Cerebellar nuclear complex (tissue), 1 donor: ENCODE results near the gene GFRA1.

Source experiments
- DNase-seq, 2 experiments: peaks; one replicate each; lab custom pipeline; 2025; lab: John Stamatoyannopoulos, UW

GFRA1 gene

DNA sequence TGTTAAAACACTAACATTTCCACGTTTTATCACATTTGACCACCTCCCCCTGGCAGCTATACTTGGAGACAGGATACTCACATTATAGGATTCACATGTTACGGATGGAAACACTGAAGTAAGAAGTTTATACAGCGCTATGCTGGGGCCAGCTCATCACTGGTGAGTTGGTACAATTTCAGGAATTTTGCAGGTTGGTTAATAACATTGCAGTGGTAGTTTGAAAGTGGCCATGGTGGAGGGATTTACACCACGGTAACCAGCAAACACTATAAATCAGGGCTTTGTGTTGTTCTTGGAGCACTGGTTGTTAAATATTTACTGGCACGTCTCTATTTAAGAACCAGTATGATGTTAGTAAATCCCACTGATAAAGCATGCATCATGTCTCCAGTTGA lies 174.0 kb downstream of the GFRA1 start:
- no peak for DNase-seq

- no peak for DNase-seq
Observed at GRCh38 chr10:116098411-116099022, 174.5 kb downstream of the GFRA1 start.

GRCh38 chr10:116097239-116097784 lies 175.7 kb downstream of the GFRA1 start:
- no peak for DNase-seq

DNA sequence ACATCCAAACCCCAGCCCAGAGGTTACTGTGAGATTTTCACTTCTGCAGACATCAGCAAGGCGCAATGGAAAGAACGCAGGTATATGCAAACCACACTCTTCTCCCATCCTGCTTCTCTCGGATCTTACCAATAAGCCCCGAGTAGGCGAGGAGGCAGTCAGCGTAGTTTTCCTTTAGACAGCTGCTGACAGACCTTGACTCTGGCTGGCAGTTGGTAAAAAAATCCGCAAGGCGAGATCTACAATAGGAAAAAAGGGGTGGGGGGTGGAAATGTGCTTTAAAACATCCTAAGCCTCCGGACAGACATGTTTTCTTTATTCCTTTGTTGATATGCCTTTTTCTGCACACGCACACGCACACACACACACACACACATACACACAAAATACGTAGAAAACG lies 176.5 kb downstream of the GFRA1 start:
- DNase-seq = no peak

DNA sequence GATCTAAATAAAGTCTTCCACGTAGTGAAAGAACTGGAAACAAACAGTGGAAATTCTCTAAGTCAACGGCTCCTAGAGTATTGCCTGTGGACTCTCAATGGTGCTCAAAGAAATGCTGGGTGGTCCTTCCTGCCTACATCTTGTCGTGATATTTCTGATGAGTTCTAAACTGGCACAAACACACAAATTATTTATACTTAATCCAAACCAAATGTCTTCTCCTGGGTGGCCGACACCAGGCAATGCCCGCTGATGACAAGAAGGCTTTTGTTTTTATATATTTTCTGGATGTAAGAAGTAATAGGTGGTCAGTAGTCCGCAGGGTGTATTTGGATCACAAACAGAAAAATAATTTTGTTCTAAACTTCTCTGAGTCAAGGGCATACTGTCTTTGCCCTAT lies 178.7 kb downstream of the GFRA1 start:
- no peak for DNase-seq

DNA sequence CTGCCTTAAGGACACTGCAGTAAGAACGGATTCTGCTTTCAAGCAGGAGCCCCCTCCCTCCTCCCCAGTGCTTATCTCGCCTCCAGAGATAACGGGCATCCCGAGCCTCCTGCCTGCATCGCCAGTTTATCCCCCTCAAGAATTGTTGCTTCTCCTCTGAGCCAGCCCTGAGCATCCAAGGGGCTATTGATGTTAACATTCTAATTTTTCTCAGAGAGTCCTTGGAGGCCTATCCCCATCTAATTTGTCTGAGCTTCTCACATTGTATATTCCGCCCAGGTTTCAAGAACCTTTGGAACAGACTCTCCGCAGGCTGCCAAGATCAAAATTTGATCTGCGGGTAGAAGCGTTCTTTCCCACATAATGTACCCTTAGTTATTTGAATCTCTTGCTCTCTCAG lies 180.0 kb downstream of the GFRA1 start:
- DNase-seq = no peak

DNA sequence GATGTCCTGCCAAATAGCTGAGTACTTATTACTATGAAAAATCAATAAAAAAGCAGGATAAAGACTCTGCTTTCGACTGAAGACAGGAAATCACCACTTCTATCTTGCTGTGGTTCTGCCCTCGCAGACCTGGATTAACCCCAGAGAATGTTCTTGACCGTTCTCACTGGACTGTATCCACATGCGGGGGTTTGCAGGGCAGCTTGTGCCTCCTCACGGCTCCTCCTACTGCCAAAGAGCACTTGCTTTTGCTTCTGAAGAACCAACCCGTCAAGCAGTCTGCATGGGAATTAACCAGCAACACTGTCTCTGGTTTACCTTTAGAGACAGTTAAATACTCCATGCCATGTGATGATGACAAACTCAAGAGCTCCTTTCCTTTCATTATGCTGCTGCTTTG lies 184.0 kb downstream of the GFRA1 start:
- DNase-seq = no peak

- DNase-seq = no peak
Observed at GRCh38 chr10:116085323-116085722, 187.7 kb downstream of the GFRA1 start.

- no peak for DNase-seq
Observed at GRCh38 chr10:116084161-116084560, 188.8 kb downstream of the GFRA1 start.

- DNase-seq = no peak
Observed at GRCh38 chr10:116083226-116083762, 189.7 kb downstream of the GFRA1 start.

- DNase-seq = no peak
Observed at GRCh38 chr10:116082762-116083161, 190.2 kb downstream of the GFRA1 start.

- DNase-seq = no peak
Observed at GRCh38 chr10:116082206-116082605, 190.8 kb downstream of the GFRA1 start.

GRCh38 chr10:116080553-116080952 lies 192.5 kb downstream of the GFRA1 start:
- DNase-seq = no peak

GRCh38 chr10:116079355-116079754 lies 193.7 kb downstream of the GFRA1 start:
- DNase-seq = no peak

DNA sequence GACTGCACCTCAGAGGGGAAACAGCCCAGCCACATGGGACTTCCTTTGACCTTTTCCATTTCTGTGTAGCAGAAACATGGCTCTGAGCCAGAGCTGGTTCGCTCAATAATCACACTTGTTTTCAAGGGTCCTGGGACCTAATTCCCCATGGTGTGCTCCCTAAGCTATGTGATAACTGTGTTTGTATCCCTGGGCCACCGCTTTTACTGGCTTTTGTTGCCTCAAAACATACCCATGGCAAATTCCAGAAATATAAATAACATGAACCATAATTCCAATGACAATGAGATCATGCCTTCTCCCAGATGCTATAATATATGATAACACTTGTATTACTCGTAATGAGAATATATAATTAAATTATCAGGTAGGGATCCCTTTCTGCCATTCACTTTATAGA lies 196.4 kb downstream of the GFRA1 start:
- DNase-seq = no peak

DNA sequence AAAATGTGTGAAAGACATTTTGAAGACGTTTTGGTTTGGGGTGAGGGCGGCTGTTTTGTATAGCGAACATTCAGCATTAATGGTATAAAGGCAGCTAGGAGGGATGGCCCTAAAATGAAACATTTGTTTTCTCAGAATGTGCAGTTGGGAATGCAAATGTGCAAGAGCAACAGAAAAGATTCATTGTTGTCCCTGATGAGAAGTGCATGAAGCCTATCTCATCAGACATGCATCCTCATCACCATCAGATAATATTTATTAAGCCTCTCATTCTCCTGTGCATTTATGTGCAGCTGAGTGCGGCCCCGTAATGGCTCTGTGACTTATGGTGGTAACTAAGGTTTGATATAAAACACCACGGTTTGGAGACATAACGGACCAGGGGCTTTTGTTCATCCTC lies 199.5 kb downstream of the GFRA1 start:
- no peak for DNase-seq

DNA sequence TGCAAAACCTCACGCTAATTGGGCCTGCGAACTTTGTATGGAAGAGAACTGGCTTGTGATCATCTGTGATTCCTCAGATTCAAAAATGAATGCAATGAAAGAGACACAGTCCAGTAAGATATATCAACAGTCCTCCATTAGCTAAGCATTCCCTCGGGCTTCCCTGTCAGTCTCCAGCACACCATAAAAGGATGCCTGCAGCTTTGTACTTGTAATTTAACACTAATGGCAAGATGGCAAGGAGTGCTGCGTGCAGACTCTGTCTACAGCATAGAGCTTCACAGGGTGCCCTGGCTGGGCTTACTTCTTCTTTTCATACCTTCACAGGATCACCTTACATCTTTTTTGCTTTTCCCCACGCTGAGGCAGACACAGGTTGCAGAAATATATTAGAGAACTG lies 200.0 kb downstream of the GFRA1 start:
- no peak for DNase-seq

DNA sequence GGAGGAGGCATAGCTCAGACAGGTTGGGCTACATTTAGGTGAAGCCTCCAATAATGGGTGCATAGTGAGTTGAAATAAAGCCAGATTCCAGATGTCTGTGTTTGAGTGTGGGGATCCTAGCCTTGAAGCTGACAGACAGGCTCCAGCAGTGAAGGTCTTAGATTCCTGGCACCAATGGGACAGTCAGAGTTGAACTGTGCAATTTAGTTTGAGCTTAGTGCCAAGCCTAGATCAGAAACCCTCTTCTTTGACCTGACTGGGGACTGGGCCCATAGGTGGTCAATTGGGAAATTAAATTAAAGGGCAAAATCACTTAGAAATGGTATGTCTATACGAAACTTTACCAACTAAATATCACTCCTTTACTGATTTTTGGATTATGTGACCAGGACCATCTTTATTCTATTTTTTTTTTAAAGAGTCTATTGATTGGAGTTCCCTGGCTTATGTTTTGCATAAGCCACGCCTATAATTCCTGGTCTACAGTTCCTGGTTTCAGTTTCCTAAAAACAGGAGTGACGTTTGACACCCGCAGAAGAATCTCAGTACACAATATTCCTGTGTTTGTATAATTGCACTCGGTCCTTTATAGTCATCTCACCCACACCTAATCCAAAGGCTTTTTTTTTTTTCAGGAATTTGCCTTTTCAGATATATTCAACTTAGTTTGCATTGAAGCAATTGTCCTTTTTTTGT lies 201.4 kb downstream of the GFRA1 start:
- DNase-seq = no peak

DNA sequence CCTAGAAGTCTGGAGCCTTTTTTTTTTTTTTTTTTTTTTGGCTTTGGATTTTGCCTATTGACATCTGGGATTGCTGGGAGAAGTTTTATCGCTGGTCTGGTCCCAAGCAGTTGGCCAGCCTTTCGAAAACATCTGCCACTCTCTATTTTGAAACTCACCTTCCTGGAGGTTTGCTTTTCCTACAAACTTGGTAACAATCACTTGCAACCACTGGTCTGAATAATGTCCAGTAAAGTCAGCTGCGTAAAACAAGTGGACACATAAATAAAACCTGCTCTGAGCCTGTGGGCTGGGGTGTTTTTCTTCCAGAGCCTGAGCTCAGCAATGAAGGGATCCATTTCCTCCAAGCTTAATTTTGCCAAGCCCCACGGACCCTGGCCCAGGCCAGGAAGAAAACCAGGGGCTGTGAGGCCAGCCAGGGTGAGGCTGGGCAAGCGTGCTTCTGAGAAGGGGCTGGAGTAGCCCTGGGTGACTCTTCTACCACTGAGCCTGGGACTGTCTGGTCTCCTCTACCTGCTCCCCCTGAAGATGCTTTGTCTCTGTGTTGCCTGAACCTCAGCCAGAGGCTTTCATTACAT lies 202.2 kb downstream of the GFRA1 start:
- DNase-seq = no peak

DNA sequence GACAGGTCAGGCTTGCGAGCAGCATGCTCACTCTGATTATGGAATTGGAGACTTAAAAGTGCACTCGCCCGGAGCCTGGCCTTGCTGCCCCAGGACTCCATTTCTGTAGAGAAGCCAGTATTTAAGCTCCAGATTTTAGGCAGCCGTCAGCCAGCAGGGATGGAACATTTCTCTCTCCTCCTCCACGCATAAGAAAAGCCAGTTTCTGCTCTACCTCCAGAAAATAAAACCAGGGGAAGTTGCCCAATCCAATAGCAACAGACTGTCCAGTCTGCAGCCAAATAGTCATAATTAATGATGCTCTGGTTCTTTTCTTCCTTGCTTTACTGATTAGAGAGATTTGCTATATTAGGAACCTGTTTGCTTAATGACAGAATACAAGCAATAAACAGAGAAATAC lies 203.2 kb downstream of the GFRA1 start:
- no peak for DNase-seq

- no peak for DNase-seq
Observed at GRCh38 chr10:116067825-116068224, 205.2 kb downstream of the GFRA1 start.

GRCh38 chr10:116063107-116063506 lies 209.9 kb downstream of the GFRA1 start:
- no peak for DNase-seq

- DNase-seq = no peak
Observed at GRCh38 chr10:116060864-116061263, 212.1 kb downstream of the GFRA1 start.
